A549 (cell line): Measurements from ENCODE around the gene NHSL2. TPM values are rescaled to one million over a fixed set of nuclear protein-coding genes. Genes with fewer than 3 reads are reported as not detected.

ENCODE experiments used
- ATAC-seq, 2 experiments: fragments of 200-7000 bp in 1 of 2; fragments of >200 bp in 1 of 2; cut with Nextera tagmentation in 1 of 2; cut with Tn5 transposase in 1 of 2; 3 replicates each; pipeline versions ENCODE4 v1.8.0 to v1.9.1; 2018 to 2020; ENCODE audit warnings: mild to moderate bottlenecking in 1 of 2, moderate library complexity in 1 of 2
- CTCF ChIA-PET: fragments of 300-600 bp; sonication (Branson Sonifier 250); formaldehyde crosslinking; extraction: SDS; loops from one replicate; lab custom pipeline; 2021; ENCODE audit warnings: antibody characterized with exemption, inconsistent platforms; lab: Yijun Ruan, JAX
- POLR2A ChIA-PET: fragments of 350-600 bp; formaldehyde crosslinking; extraction: SDS; loops from one replicate; lab custom pipeline; 2021; ENCODE audit warnings: antibody characterized with exemption, inconsistent platforms; lab: Yijun Ruan, JAX
- DNase-seq, 2 experiments: peaks; one replicate each; pipeline versions ENCODE4 v3.0.0 to v3.0.0-alpha.2; 2011 to 2016; ENCODE audit warnings: low read depth in 1 of 2, low spot score in 1 of 2
- FAIRE-seq: peaks from 2 replicates; lab custom pipeline; 2011; peaks lifted over from hg19 to GRCh38; lab: Jason Lieb, UNC
- H3K27ac ChIP-seq, 2 experiments: fragments of >200 bp; sonication (Bioruptor Twin); formaldehyde crosslinking; 3 replicates each; pipeline ENCODE4 v1.5.1; 2016 to 2017
- H3K4me1 ChIP-seq: fragments of >200 bp; sonication (Bioruptor Twin); formaldehyde crosslinking; 3 replicates; pipeline ENCODE4 v1.6.1; 2016
- H3K4me2 ChIP-seq: fragments of >200 bp; sonication (Bioruptor Twin); formaldehyde crosslinking; 3 replicates; pipeline ENCODE4 v1.6.1; 2016
- H3K4me3 ChIP-seq: fragments of >200 bp; sonication (Bioruptor Twin); formaldehyde crosslinking; 3 replicates; pipeline ENCODE4 v1.5.1; 2016
- H3K9me3 ChIP-seq: fragments of >200 bp; sonication (Bioruptor Twin); formaldehyde crosslinking; 3 replicates; pipeline ENCODE4 v1.6.1; 2016
- CBX2 ChIP-seq: fragments of 200-600 bp; sonication (generic); IDR thresholded peaks from 2 replicates; pipeline ENCODE4 v1.6.1; 2016; ENCODE audit warnings: low read depth, mild to moderate bottlenecking, borderline replicate concordance
- CEBPB ChIP-seq, 2 experiments: fragments of >200 bp in 1 of 2; sonication (Bioruptor Twin) in 1 of 2; formaldehyde crosslinking in 1 of 2; IDR thresholded peaks; 2 replicates each; pipeline ENCODE4 v1.6.1; 2012 to 2016
- CHD2 ChIP-seq: fragments of 150-350 bp; IDR thresholded peaks from 2 replicates; pipeline ENCODE4 v1.6.1; 2014; ENCODE audit warnings: low read length; ENCODE audit not compliant: partially characterized antibody
- CHD4 ChIP-seq: fragments of 200-600 bp; sonication (generic); IDR thresholded peaks from 2 replicates; pipeline ENCODE4 v1.6.1; 2016; ENCODE audit warnings: antibody characterized with exemption, mild to moderate bottlenecking, borderline replicate concordance
- ESRRA ChIP-seq: fragments of 150-350 bp; IDR thresholded peaks from 2 replicates; pipeline ENCODE4 v1.6.1; 2014; ENCODE audit warnings: mild to moderate bottlenecking, low read length, borderline replicate concordance
- FOSB ChIP-seq: fragments of 250-450 bp; sonication (Bioruptor Pico); IDR thresholded peaks from 2 replicates; pipeline ENCODE4 v1.5.0; 2020; ENCODE audit warnings: mild to moderate bottlenecking, moderate library complexity
- HOXB5 ChIP-seq: fragments of 250-450 bp; sonication (Bioruptor Pico); IDR thresholded peaks from 2 replicates; pipeline ENCODE4 v1.5.0; 2020; ENCODE audit warnings: mild to moderate bottlenecking, moderate library complexity
- JUN ChIP-seq, 2 experiments: fragments of >200 bp; sonication (Bioruptor Twin); formaldehyde crosslinking; IDR thresholded peaks; 2 replicates in 1 of 2; 3 replicates in 1 of 2; pipeline ENCODE4 v1.6.1; 2016 to 2017
- JUNB ChIP-seq: fragments of >200 bp; sonication (Bioruptor Twin); formaldehyde crosslinking; IDR thresholded peaks from 2 replicates; pipeline ENCODE4 v1.6.1; 2016
- KDM5A ChIP-seq: fragments of 200-600 bp; sonication (generic); IDR thresholded peaks from 2 replicates; pipeline ENCODE4 v1.6.1; 2016; ENCODE audit warnings: antibody characterized with exemption, mild to moderate bottlenecking
- MAZ ChIP-seq: fragments of 150-350 bp; IDR thresholded peaks from 2 replicates; pipeline ENCODE4 v1.6.1; 2014; ENCODE audit warnings: antibody characterized with exemption, low read depth, low read length, borderline replicate concordance
- NFE2L2 ChIP-seq: fragments of 150-350 bp; conservative IDR thresholded peaks from 2 replicates; pipeline ENCODE4 v1.6.1; 2014; ENCODE audit warnings: low read length
- NR3C1 ChIP-seq: fragments of >200 bp; sonication (Bioruptor Twin); formaldehyde crosslinking; IDR thresholded peaks from 3 replicates; pipeline ENCODE4 v1.6.1; 2017
- POLR2A ChIP-seq: IDR thresholded peaks from 2 replicates; pipeline ENCODE4 v1.6.1; 2012; ENCODE audit warnings: mild to moderate bottlenecking, low read length
- POLR2AphosphoS2 ChIP-seq: conservative IDR thresholded peaks from 2 replicates; pipeline ENCODE4 v1.6.1; 2012; ENCODE audit warnings: low read length, improper control_type of control experiment, inconsistent platforms
- RCOR1 ChIP-seq: fragments of 150-350 bp; IDR thresholded peaks from 2 replicates; pipeline ENCODE4 v1.6.1; 2014; ENCODE audit warnings: antibody characterized with exemption, low read length, low read depth
- RFX5 ChIP-seq: fragments of 450-650 bp; IDR thresholded peaks from 2 replicates; pipeline ENCODE4 v1.7.1; 2014; ENCODE audit warnings: antibody characterized with exemption, mild to moderate bottlenecking, moderate library complexity
- RNF2 ChIP-seq: fragments of 200-600 bp; sonication (generic); IDR thresholded peaks from 2 replicates; pipeline ENCODE4 v1.6.1; 2016; ENCODE audit warnings: low read depth, mild to moderate bottlenecking, antibody characterized with exemption, moderate library complexity, borderline replicate concordance
- TP53 ChIP-seq: fragments of 250-450 bp; sonication (Bioruptor Pico); IDR thresholded peaks from 2 replicates; pipeline ENCODE4 v1.5.0; 2021; ENCODE audit warnings: mild to moderate bottlenecking, moderate library complexity
- WGBS: methylation state at CpG from one replicate; pipeline ENCODE4 v1.1.6; 2017; ENCODE audit errors: missing lambda C conversion rate; 5-methylcytosine and 5-hydroxymethylcytosine counted together
- polyA plus RNA-seq, 4 experiments: library from polyadenylated mRNA; depleted of rRNA in 3 of 4; stranded (reverse); fragments of >200 nt; fragmentation: RNase III in 1 of 4; extraction: RNeasy Plus Mini Kit Qiagen cat#74134 plus additional on column Dnase treatment in 1 of 4; gene quantifications; 2 replicates in 3 of 4; 3 replicates in 1 of 4; pipeline ENCODE4 v1.2.3, GENCODE V29; 2011 to 2017
- TF ChIP-seq, protein P1 (sequence below): fragments of 250-450 bp; sonication (Bioruptor Pico); IDR thresholded peaks from 2 replicates; pipeline ENCODE4 v1.5.0; 2020; ENCODE audit warnings: low read depth, mild to moderate bottlenecking, moderate library complexity
- TF ChIP-seq, protein P2 (sequence below): fragments of >200 bp; sonication (Bioruptor Twin); formaldehyde crosslinking; IDR thresholded peaks from 3 replicates; pipeline ENCODE4 v1.5.1; 2016
- TF ChIP-seq, protein P3 (sequence below): IDR thresholded peaks from 2 replicates; pipeline ENCODE4 v1.6.1; 2012
- TF ChIP-seq, protein P4 (sequence below): IDR thresholded peaks from 2 replicates; pipeline ENCODE4 v1.6.1; 2012; ENCODE audit warnings: low read depth, borderline replicate concordance

The NHSL2 gene
- polyA plus RNA-seq, 2 of the 4 experiments (the other 2 are of a cell fraction): 0.26 to 0.48 TPM

DNA sequence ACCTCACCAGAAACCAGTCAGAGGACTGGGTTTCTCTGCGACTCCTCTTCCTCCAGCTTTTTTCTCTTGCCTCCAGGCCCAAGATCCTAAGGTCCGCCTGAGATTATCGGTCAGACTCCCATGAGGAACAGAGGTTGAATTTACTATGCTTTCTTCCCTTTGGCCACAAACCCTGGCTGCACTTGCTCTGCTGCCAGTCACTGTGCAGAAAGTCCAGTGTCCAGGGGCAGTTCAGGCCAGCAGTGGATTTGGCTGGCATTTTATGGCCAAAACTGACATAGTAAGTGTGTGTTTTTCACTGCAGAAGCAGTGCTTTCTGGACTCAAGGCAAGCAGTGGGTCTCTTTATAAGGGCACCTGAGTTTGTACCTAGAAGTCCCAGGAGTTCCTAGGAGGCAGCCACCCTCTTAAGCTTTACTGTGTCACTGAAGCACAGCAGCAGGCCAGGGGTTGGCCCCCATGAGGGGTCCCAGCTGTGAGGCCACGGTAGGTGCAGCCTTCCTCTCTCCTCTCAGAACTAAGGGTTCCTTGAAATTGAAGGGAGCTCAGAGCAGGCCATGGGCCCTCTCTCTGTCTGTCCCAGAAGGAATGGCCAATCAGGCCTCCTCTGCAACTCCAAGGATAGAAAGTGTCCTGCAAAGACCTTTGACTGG, 217.7 kb downstream of the NHSL2 start:
- WGBS: 86% methylated on average over 3 of the region's 4 CpGs
- ChIA-PET POLR2A (no interaction called here), CTCF (interaction anchor here (1.2 to 6.6 kb wide), 6 partner anchors 80 to 218 kb away, joined by 3 to 109 read pairs (median 25); partner anchors contain the start of gene NHSL2)
- DNase-seq (no peak), FAIRE-seq (no peak), ATAC-seq (no peak)
- Histone ChIP-seq H3K4me3 (no peak overlapping the region), H3K4me1 (peaks cover 11% of the 10 kb centered on the region), H3K27ac (no peak overlapping the region), H3K4me2 (no peak overlapping the region), H3K9me3 (no peaks in the 10 kb centered on the region)
- TF ChIP-seq, protein P1, sequence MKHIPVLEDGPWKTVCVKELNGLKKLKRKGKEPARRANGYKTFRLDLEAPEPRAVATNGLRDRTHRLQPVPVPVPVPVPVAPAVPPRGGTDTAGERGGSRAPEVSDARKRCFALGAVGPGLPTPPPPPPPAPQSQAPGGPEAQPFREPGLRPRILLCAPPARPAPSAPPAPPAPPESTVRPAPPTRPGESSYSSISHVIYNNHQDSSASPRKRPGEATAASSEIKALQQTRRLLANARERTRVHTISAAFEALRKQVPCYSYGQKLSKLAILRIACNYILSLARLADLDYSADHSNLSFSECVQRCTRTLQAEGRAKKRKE (CRISPR knock-in tag): no peak
- TF ChIP-seq JUN (IDR thresholded peaks at IDR 0.05) (no peak), NR3C1 (no peak), FOSB (no peak), MAZ (no peak), CBX2 (no peak), TP53 (CRISPR knock-in tag) (no peak), RCOR1 (no peak), HOXB5 (CRISPR knock-in tag) (no peak), ESRRA (no peak)

DNA sequence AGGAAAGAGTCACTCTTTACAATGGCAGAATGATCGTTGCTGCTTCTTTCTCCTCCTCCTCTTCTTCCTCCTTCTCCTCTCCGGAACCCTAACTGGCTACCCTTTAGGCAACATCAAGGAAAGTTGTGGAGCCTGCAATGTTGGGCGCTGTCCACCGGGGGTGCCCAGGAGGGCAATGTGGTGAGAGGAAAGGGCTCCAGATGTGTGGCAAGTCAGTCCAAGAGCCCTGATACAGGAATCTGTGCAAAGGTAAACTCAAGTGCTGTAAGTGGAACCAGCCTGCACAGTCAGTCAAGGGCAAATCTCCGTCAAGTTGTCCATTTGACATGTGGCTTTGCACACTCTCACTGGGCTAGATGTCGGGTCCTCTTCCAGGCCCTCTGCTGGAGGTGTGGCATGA, 218.2 kb downstream of the NHSL2 start:
- no peak overlapping the region for H3K4me3 ChIP-seq
- POLR2A ChIA-PET: no interaction called here
- WGBS: 35% methylated on average over 6 of the region's 6 CpGs
- no peaks in the 10 kb centered on the region for H3K9me3 ChIP-seq
- DNase-seq: peak; percentile 23 to 47
- CTCF ChIA-PET: interaction anchor here (1.2 to 6.6 kb wide), 3 partner anchors 108 to 218 kb away, joined by 3 to 109 read pairs (median 44); partner anchors contain the start of gene NHSL2
- H3K27ac ChIP-seq: no peak overlapping the region
- peak; percentile 80 for FAIRE-seq
- no peak overlapping the region for H3K4me2 ChIP-seq
- H3K4me1 ChIP-seq: peaks cover 11% of the 10 kb centered on the region
- ATAC-seq: peak in 1 of 2 experiments; percentile 67; a peak in 3 of 6 replicates
- no peak for TF ChIP-seq CHD4
- TF ChIP-seq, protein P2, sequence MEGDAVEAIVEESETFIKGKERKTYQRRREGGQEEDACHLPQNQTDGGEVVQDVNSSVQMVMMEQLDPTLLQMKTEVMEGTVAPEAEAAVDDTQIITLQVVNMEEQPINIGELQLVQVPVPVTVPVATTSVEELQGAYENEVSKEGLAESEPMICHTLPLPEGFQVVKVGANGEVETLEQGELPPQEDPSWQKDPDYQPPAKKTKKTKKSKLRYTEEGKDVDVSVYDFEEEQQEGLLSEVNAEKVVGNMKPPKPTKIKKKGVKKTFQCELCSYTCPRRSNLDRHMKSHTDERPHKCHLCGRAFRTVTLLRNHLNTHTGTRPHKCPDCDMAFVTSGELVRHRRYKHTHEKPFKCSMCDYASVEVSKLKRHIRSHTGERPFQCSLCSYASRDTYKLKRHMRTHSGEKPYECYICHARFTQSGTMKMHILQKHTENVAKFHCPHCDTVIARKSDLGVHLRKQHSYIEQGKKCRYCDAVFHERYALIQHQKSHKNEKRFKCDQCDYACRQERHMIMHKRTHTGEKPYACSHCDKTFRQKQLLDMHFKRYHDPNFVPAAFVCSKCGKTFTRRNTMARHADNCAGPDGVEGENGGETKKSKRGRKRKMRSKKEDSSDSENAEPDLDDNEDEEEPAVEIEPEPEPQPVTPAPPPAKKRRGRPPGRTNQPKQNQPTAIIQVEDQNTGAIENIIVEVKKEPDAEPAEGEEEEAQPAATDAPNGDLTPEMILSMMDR: 0 out of 3 replicates have a peak, but pooled peaks have one; percentile 7

DNA sequence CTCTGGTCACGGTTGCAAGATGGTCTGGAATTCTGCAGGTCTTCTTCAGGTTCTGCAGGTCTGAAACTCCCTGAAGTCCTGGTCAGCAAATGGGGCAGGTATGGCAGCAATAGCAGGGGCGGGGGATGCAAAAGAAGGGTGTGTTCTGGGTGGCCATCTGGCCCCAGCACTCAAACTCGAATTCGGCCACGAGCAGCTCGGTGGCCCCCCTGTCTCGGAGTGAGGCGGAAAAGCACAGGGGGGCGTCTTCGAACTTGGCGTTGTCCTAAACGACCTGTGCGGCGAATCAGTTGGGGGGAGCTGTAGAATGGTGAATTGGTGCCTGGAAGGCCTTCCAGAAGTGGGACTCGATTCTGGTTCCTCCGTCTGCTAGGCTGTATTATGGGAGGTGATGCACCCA, 219.0 kb downstream of the NHSL2 start:
- ChIA-PET CTCF (interaction anchor here (1.2 to 3.7 kb wide), 2 partner anchors 111 to 219 kb away, joined by 3 to 26 read pairs; partner anchors contain the start of gene NHSL2), POLR2A (no interaction called here)
- H3K4me3 ChIP-seq: no peak overlapping the region
- no peak for ATAC-seq
- no peak overlapping the region for H3K27ac ChIP-seq
- H3K9me3 ChIP-seq: no peaks in the 10 kb centered on the region
- 97% methylated on average over 15 of the region's 16 CpGs for WGBS
- H3K4me2 ChIP-seq: no peak overlapping the region
- no peak for FAIRE-seq
- no peak for TF ChIP-seq JUN (IDR thresholded peaks at IDR 0.05)
- no peak for TF ChIP-seq RNF2
- H3K4me1 ChIP-seq: peaks cover 11% of the 10 kb centered on the region
- DNase-seq: no peak

DNA sequence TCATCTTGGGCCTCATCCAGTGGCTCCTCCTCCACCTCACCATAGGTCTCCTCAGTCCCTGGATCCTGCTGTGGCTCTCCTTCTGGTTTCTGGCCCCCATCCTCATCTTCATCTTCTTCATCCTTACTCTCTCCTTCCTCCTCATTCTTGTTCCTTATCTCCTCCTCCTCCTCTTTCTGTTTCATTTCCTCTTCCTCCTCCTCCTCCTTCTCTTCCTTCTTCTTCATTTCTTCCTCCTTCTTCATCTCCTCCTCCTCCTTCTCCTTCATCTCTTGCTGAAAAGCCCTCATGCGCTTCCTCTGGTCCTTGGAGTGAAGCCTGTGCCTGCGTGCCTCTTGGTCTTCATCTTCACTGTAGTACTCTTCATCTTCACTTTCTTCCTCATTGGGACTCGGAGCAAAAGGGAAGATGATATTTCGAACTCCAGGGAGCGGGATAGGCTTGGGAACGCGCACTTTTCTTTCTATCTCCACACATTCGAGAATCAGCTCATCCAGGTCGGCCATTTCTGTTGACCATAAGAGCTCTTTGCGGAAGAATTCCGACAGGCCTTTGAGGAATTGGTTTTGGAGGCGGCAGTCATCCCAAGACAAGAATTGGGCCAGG, 219.6 kb downstream of the NHSL2 start:
- Histone ChIP-seq H3K4me3 (no peak overlapping the region), H3K4me1 (peaks cover 11% of the 10 kb centered on the region), H3K9me3 (no peaks in the 10 kb centered on the region)
- 95% methylated on average over 12 of the region's 12 CpGs for WGBS
- CTCF ChIA-PET: interaction anchor here (1.2 to 3.7 kb wide), 2 partner anchors 111 to 220 kb away, joined by 3 to 26 read pairs; partner anchors contain the start of gene NHSL2
- POLR2A ChIA-PET: interaction anchor here (2.8 kb wide), 1 partner anchor 51 kb away, joined by 22 read pairs; the partner anchor contains the start of gene PIN4
- TF ChIP-seq, protein P3, sequence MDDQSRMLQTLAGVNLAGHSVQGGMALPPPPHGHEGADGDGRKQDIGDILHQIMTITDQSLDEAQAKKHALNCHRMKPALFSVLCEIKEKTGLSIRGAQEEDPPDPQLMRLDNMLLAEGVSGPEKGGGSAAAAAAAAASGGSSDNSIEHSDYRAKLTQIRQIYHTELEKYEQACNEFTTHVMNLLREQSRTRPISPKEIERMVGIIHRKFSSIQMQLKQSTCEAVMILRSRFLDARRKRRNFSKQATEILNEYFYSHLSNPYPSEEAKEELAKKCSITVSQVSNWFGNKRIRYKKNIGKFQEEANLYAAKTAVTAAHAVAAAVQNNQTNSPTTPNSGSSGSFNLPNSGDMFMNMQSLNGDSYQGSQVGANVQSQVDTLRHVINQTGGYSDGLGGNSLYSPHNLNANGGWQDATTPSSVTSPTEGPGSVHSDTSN: no peak
- TF ChIP-seq POLR2AphosphoS2: no peak
- no peak for TF ChIP-seq KDM5A
- no peak for TF ChIP-seq POLR2A
- TF ChIP-seq, protein P4, sequence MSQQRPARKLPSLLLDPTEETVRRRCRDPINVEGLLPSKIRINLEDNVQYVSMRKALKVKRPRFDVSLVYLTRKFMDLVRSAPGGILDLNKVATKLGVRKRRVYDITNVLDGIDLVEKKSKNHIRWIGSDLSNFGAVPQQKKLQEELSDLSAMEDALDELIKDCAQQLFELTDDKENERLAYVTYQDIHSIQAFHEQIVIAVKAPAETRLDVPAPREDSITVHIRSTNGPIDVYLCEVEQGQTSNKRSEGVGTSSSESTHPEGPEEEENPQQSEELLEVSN: no peak
- TF ChIP-seq CEBPB (IDR thresholded peaks at IDR 0.05): no peak
- TF ChIP-seq RFX5: no peak
- TF ChIP-seq NFE2L2: no peak
- TF ChIP-seq TP53 (CRISPR knock-in tag): no peak
- no peak for TF ChIP-seq CHD2
- no peak for TF ChIP-seq JUNB
- TF ChIP-seq RNF2: no peak
- TF ChIP-seq FOSB: no peak
- TF ChIP-seq, all 56 proteins: peak for 0
- H3K27ac ChIP-seq: no peak overlapping the region
- FAIRE-seq: no peak
- no peak for ATAC-seq
- no peak overlapping the region for H3K4me2 ChIP-seq
- no peak for DNase-seq
